Measurements from ENCODE around the gene C6orf120. TPM values are rescaled to one million over a fixed set of nuclear protein-coding genes. Genes with fewer than 3 reads are reported as not detected.

Gene C6orf120
- total and polyA plus RNA-seq, 9 of the 15 experiments (the other 6 are each of a cell fraction or from before 2014, with no cell fraction given) = 7.7 to 44.9 (median 34.8) TPM

GRCh38 chr6:169701954-169702839 is at the start of gene C6orf120, which contains the start of gene WDR27 (continued):
- TF ChIP-seq GTF3C2 (IDR thresholded peaks at IDR 0.05; ENCODE audit: borderline replicate concordance, extremely low read depth, insufficient read length) (no peak), MCM3 (IDR thresholded peaks at IDR 0.05) (no peak), ZNF655 (CRISPR knock-in tag; IDR thresholded peaks at IDR 0.05) (no peak), RNF2 (IDR thresholded peaks at IDR 0.05) (peak; percentile 16; the same call in 1 of the 2 replicates), KLF10 (CRISPR knock-in tag; IDR thresholded peaks at IDR 0.05) (no peak), POLR3A (IDR thresholded peaks at IDR 0.05; ENCODE audit: borderline replicate concordance, extremely low read depth, insufficient read depth, insufficient read length) (no peak), DDX20 (tag; IDR thresholded peaks at IDR 0.05; ENCODE audit: low read depth) (no peak), GATAD2A (IDR thresholded peaks at IDR 0.05) (no peak), TBL1XR1 (IDR thresholded peaks at IDR 0.05; ENCODE audit: low read length in 2 of 2) (peak; percentile 19 to 52; a peak in 2 of 4 replicates), CREB1 (IDR thresholded peaks at IDR 0.05) (peak; percentile 87), CREB1 (CRISPR knock-in tag; IDR thresholded peaks at IDR 0.05) (peak; percentile 91), ZNF165 (CRISPR knock-in tag; IDR thresholded peaks at IDR 0.05; ENCODE audit: borderline replicate concordance) (no peak), CREM (IDR thresholded peaks at IDR 0.05; ENCODE audit: low read depth) (peak; percentile 95), RAD21 (CRISPR knock-in tag; conservative IDR thresholded peaks at IDR 0.05 in 1 of 2, IDR thresholded peaks at IDR 0.05 in 1 of 2) (no peak), NR2C2 (CRISPR knock-in tag; IDR thresholded peaks at IDR 0.05) (no peak), NR2C2 (tag; IDR thresholded peaks at IDR 0.05) (peak; percentile 69)
- TF ChIP-seq, protein P1, sequence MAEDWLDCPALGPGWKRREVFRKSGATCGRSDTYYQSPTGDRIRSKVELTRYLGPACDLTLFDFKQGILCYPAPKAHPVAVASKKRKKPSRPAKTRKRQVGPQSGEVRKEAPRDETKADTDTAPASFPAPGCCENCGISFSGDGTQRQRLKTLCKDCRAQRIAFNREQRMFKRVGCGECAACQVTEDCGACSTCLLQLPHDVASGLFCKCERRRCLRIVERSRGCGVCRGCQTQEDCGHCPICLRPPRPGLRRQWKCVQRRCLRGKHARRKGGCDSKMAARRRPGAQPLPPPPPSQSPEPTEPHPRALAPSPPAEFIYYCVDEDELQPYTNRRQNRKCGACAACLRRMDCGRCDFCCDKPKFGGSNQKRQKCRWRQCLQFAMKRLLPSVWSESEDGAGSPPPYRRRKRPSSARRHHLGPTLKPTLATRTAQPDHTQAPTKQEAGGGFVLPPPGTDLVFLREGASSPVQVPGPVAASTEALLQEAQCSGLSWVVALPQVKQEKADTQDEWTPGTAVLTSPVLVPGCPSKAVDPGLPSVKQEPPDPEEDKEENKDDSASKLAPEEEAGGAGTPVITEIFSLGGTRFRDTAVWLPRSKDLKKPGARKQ (CRISPR knock-in tag; IDR thresholded peaks at IDR 0.05) = no peak
- TF ChIP-seq, protein P2, sequence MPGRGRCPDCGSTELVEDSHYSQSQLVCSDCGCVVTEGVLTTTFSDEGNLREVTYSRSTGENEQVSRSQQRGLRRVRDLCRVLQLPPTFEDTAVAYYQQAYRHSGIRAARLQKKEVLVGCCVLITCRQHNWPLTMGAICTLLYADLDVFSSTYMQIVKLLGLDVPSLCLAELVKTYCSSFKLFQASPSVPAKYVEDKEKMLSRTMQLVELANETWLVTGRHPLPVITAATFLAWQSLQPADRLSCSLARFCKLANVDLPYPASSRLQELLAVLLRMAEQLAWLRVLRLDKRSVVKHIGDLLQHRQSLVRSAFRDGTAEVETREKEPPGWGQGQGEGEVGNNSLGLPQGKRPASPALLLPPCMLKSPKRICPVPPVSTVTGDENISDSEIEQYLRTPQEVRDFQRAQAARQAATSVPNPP (IDR thresholded peaks at IDR 0.05; ENCODE audit: borderline replicate concordance, insufficient read depth, insufficient read length) = no peak
- TF ChIP-seq, protein P3, sequence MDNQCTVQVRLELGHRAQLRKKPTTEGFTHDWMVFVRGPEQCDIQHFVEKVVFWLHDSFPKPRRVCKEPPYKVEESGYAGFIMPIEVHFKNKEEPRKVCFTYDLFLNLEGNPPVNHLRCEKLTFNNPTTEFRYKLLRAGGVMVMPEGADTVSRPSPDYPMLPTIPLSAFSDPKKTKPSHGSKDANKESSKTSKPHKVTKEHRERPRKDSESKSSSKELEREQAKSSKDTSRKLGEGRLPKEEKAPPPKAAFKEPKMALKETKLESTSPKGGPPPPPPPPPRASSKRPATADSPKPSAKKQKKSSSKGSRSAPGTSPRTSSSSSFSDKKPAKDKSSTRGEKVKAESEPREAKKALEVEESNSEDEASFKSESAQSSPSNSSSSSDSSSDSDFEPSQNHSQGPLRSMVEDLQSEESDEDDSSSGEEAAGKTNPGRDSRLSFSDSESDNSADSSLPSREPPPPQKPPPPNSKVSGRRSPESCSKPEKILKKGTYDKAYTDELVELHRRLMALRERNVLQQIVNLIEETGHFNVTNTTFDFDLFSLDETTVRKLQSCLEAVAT (IDR thresholded peaks at IDR 0.05) = peak; percentile 28 to 51; a peak in 2 of 4 replicates

Measured in K562 (cell line).